Occipital lobe (tissue), 2 donors: Measurements from ENCODE around the gene ITPR2. TPM values are rescaled to one million over a fixed set of nuclear protein-coding genes. Genes with fewer than 3 reads are reported as not detected.

Experiments used
- DNase-seq: peaks from one replicate; lab custom pipeline; 2025; lab: John Stamatoyannopoulos, UW
- total RNA-seq: library from RNA; depleted of rRNA; stranded (reverse); fragments of >200 nt; gene quantifications from one replicate; pipeline ENCODE4 v1.2.3, GENCODE V29; 2014

Gene ITPR2
- total RNA-seq, 1 donor from 2014 or later: 31.0 TPM

DNA sequence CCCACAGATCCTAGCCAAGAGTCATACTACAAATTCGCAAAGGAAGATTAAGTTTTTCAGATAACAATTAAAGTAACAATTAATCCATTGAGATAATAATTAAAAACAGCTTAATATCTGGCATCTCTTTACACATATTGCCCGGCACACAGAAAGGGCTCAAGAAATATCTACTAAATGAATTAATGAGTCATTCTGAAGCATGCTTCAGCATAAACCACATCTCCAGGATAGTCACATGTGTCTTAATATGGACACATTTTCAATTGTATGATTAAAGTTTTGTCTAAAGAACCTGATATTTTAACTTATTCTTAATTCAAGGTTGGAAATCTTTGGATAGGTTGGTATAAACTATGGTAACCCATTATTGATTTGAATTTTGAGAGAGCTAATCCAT lies 9.6 kb downstream of the ITPR2 start:
- DNase-seq: no peak

DNA sequence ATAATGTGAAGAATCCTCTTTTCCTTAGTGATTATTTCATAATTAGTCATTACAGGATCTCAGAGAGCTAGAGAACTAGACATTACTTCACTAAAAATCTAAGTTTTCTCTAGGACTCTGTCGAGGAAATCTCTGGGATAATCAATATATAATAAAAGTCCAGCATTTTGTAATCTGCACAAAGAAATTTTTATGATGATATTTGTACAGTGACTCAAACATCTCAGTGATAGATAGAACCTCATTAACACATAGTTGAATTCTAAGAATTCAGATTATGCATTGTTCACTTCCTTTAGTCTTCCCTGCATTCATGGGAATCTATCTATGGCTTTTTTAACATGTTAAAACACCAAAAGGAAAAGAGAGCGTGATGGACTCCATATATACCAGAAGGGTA lies 11.0 kb downstream of the ITPR2 start:
- DNase-seq: no peak

DNA sequence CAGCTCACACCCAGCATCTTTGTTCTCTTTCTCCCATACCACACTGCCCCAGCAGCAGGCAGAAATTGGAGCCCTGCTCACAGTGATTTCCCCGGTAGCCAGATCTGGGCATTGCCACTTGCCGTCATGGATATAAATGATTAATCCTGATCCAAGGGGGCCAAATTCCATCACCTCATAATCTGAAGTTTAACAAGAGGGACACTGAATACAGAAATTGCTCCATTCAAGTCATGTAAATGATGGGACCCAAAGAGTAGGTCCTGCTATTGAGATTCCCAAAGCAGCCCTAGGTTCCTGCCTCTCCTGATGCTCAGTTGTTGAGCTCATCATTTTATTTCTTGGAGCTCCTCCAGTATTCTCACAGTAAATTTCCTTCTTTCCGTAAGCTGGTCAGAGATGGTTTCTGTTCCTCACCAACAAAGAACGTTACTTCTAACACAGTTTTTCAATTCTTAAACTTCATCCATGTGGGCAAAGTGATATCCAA lies 11.7 kb downstream of the ITPR2 start:
- no peak for DNase-seq

DNA sequence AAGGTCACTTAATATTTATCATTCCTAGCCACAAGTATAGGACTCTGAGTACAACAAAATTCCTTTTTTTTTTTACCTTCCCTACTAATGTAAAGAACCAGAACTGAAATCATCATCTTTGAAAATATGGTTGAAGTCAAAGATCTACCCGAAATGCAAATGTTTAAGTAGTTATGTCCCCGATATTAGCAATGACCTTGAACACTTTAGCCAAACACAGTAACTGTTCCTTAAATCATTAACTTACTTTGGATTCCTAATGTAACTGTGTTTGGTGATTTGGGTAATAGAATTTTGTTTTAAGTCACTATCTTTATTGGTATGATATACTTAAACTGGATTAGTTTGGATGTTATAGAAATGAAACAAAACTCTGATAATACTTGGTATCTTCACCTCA lies 14.4 kb downstream of the ITPR2 start:
- DNase-seq: no peak

DNA sequence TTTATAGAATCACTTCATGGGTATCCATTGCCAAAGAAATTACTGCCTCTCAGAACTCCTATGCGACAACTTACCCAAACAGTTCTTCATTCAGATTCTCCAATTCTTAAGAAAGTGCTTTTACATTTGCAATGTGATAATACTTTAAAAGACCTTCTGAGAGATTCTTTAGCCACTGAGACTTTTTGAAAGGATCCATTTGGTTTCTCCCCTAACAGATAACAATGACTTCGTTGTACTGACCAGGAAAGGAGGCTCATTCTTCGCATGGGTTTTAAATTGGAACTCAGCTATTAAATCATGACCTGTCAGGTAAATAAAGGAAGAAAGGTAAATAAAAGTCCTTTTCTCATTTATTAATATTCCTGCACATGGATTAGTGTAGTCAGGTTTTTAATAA lies 14.8 kb downstream of the ITPR2 start:
- no peak for DNase-seq

DNA sequence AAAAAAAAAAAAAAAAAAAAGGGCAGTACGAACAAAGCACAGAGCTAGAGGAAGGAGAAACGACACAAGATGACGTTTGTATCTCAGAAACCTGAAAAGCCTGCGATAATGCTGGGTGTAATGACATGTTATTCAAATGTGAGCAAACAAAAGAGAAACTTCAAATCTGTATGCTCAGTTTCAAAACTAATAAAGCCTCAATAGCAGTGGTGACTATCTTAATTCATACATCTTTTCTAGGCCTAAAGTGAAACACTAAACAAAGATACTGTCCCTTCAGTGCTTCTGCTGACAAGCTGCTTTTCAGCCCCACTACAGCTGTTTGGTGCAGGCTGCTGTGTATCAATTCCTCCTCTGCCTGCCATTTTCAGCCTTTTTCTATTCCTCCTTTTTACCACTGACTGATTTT lies 15.8 kb downstream of the ITPR2 start:
- no peak for DNase-seq

DNA sequence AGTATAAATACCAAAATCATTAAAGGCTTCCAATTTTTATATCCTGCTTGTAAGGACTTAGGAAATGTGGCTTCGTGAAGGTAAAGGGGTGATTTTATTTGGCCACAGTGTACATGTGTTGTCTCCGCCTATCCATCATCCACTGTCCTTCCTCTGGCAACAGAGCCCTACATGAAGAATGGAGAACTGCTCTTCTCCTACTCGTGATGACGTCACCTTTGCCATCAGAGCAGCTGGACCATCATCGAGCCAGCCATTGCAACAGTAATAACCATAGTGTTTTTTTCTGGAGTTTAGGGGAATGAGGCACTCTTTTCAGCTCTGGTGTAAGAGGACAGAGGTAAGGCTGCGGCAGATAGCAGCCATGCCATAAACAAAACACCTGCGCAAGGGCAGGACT lies 19.2 kb downstream of the ITPR2 start:
- no peak for DNase-seq

DNA sequence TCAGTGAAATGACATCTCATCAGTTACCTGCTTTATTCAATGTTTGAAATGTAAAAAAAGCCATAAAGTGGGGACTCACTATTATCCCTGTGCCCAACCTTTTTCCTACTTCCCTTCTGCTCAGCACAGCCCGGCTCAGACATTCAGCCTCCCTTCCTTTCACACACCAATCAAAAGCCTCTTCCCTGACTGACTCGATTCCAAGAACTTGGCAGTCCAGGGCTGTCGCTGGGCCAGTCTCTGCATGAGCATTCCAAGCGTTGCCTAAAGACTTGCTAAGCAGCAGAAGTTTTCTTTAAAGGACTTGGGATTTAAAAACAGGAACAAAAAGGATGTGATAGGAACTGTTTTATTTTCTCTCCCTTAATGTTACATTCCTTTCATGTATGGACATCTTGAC lies 22.7 kb downstream of the ITPR2 start:
- DNase-seq: peak; percentile 29

DNA sequence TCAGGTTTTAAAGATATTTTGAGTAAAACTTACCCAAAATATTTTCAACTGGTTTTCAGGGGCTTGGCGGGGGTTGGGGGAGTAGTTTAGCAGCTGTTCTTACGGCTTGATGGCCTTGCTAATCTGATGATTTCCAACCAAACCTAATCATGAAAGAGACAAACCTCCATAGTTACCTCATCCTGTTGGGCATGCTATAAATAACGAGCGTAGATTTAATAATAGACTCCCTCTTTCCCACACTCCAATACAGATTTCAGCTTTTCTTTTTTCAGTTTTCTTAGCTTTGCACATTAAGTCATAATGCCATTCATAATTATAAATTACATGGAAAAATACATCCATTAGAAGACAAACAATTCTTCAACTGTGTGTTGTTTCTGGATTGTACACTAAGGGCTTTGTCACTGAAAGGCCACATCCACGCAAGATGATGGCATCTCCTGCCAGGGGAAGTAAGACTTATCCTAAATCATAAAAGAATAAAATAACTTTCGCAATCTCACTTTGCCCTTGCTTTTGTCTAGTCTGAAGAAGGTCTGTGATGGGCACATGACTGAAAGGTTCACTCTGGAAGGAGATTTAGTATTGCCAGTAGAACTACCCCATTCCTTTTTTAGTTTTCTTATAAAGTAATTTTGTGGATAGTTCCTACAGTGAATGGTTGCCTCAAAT lies 23.2 kb downstream of the ITPR2 start:
- no peak for DNase-seq

DNA sequence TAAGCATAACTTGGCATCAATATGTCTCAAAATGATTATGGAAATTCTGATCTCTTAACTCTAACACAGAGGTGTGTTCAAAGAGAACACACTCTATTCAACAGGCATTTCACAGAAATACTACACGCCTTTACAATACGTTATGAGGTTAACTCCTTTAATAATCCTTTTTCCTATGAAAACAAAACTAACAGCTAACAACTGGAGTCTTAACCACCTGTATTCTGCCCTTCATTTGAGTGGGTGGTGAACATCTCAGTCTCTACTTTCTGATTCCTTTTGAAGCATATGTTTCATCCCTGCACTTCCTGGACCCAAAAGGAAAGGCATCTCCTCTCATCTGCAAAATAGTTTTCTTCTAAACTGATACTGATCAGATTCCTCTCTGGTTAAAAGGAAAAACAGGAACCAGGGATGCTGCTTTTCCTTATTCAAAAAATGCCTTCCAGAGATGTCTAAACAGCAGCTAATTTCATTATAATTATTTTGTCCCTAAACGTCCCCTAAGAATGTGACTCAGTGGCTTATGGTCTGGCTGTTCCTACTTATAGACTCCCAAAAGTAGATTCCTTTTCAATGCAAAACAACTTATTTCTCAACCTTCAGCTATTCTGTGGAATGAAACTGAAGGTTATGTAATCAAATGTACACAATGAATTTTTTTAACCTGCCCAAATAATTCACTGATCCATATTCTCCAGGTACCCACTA lies 24.1 kb downstream of the ITPR2 start:
- DNase-seq: no peak

DNA sequence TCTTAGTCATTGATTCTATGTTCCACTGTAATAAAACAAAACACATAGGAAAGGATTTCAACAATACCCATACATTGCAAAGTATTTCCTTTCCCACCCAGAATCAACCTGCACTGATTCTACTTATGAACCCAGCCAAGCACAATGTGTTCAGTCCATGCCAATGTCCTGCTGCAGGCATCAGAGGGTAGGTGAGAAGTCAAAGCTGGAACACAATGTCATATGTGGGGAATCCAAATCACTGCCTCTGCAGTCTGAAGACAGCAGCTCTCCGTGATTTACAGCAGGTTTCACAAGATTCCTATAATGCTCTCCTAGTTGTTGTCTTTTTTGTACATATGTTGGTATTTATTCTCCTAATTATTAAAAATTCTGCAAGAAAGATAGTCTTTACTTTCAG lies 25.7 kb downstream of the ITPR2 start:
- DNase-seq: no peak

DNA sequence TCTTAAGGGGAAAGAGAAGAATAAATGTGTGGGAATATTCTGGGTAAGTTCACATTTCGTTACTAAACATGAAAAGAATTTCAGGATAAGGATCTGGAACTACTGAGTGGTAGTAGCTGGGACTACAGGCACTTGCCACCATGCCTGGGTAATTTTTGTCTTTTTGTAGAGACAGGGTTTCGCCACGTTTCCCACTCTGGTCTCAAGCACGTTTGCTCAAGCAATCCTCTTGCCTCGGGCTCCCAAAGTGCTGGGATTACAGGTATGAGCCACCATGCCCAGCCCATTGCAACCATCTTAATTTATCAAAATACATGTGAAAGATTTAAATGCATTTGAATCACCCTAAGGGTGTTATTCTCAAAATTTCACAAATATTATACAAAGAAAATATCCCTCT lies 26.4 kb downstream of the ITPR2 start:
- DNase-seq: no peak

DNA sequence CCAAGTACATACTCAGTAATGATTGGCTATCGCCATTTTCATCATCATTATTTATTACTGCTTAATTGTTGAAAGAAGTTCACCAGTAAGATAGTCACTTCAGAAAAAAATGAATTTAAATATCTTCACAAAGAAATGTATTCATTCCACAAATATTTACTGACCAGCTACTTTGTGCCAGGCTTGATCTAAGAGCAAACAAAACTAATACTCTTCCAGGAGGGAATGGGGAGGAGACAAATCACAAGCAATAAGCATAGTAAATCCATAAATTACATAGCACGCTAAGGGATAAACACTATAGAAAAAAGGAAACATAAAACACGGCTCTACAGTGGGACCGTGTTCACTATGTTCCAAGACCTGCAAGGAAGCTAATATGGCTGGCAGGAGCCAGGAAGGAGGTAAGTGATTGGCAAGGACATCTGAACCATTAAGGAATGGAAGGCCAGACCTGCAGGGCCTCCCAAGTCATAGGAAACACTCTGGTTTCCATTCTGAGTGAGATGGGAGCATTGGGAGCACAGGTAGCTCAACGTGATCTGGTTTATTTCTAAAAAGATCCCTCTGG lies 27.5 kb downstream of the ITPR2 start:
- no peak for DNase-seq

DNA sequence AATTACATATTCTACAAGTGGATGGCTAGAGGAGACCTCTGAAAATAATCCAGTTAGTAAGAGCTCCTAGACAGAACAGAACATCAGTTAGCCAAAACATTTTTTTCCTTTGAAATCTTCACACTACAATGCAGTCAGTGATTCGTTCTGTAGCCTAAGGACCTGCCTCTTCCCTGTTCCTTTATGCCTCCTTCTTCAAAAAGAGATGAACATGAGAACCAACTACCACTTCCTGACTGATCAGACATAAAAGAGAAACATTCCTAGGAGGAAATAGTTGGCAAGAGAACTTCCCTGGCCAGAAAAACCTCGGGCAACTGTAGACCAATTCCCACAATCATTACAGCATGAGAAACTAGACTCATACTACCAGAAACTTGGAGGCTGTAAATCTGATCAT lies 29.4 kb downstream of the ITPR2 start:
- DNase-seq: no peak

DNA sequence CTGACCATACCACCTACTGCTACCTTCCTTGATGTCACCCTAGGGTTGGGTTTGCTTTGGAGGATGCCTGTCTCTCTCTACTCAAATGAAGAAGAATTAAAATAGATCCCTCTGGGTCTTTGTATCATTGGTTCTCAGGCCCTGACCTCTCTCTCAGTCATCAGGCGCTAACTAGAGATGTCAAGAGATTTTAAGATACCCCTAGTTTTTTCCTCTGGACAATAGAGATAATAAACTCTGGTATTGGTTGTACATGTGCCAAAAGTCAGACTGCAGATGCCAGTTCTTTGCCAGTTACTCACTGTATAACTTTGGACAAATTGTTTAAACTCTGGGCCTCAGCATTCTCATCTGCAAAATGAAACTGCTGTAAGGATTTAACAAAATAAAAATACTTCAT lies 31.5 kb downstream of the ITPR2 start:
- DNase-seq: no peak

DNA sequence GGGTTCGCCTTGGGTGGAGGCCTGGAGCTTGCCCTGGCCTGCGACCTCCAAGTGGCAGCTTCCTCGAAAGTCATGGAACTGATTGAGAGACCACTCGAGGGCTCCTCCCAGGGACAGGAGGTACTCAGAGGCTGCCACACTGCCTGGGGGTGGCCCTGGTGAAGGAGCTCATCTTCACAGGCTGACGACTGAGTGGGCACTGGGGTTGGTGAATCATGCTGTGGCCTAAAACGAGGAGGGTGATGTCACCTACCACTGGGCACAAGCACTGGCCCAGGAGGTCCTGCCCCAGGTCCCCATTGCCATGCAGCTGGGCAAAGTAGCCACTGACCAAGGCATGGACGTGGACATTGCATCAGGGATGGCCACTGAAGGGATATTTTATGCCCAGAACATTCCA lies 32.1 kb downstream of the ITPR2 start:
- no peak for DNase-seq

DNA sequence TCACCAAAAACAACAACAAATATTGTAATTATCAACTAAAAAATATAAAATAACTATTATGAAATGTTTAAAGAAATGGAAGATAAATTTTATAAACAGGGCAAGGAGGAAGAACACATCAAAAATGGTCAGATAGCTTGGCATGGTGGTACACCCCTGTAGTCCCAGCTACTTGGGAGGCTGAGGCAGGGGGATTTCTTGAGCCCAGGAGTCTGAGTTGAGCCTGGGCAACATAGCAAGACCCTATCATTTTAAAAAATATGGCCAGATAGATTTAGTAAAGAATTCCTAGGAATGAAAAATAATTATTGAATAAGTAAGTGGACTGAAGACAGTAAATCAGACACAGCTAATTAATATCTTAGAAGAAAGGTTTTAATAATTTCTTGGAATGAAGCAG lies 32.6 kb downstream of the ITPR2 start:
- DNase-seq: no peak

DNA sequence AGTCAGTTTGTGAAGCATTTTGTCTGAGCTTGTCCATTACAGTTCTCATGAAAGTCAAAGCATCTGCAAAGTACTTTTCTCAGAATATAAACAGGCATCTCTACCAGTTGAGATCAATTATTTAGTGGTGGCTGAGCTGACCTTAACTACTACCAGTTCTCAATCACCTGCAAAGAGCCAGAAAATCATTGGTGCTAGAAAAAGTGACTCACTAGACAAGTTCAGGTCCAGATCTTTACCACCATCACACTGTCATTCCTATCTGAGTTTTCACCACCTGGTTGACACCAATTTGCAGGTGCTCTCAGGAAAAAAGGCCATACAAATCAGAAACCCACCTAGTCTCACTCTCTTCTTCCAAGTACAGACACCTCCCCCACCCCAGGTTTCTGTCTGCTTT lies 33.3 kb downstream of the ITPR2 start:
- DNase-seq: no peak

DNA sequence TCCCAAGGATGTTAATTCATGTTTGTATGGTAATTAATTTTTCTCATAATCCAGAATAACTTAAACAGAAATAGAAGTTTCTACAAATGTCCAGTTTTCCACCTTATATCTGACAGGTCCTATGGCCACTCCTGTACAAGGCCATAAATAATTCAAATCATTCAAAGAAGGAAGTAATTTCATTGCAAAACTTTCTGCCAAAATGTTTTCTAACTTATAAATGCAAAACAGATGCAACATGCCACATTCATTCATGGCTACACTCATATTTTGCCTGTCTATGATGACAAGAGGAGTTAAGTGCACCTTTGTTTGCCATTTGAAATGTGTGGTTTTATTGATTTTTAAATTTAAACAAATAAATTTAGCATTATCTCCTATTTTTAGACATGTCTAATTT lies 34.4 kb downstream of the ITPR2 start:
- DNase-seq: no peak

DNA sequence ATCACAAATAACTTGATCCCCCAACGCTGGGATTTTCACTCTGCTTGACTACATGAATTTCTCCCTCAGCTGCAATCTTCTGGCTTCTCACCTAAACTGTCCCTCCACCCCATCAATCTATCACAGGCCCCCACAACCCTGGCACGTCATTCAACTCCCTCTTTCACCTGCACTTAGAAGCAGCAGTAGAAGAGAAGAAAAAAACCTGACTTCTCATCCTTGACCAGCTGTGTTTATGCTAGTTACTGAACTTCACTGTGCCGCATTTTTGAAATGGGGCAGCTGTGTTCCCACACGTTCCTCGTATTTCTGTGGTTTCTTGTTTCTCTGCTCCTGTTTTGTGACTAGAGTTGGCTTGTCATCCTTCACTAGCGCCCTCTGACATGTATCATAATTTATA lies 35.0 kb downstream of the ITPR2 start:
- DNase-seq: no peak

DNA sequence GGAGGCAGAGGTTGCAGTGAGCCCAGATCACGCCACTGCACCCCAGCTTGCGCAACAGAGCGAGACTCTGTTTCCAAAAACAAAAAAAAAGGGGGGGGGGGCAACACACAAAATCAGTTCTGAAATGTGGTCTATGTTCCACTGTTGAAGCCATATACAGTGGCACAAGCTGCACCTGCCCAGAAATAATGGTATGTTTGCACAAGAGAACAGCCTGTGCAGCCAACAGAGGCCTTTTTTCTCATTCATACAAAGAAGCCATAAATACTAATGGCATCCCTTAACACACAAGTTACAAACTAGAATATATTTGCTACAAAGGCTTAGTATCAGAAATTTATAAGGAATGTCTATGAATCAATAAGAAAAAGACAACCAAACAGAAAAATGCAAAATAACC lies 37.1 kb downstream of the ITPR2 start:
- DNase-seq: no peak

DNA sequence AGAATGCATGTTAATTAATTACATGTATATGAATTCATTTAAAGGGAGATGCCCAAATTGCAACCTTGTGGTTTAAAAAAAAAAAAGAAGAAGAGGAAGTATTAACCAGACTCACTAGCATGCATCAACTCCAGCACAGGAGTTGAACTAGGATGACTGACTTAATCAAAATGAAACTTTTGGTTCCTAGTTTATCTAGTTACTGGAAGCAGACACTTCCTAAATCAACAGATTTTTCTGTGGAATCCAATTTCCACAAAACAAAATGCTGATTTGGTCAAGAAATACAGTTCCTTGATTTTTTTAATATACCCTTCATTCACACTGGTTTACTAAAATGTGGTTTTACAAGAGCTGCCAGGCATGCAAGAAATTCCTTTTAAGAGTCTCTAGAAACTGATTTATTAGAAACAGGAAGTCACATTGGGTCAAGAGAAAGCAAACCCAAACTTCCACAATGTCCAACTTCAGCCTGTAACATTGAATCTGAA lies 41.6 kb downstream of the ITPR2 start:
- DNase-seq: no peak

DNA sequence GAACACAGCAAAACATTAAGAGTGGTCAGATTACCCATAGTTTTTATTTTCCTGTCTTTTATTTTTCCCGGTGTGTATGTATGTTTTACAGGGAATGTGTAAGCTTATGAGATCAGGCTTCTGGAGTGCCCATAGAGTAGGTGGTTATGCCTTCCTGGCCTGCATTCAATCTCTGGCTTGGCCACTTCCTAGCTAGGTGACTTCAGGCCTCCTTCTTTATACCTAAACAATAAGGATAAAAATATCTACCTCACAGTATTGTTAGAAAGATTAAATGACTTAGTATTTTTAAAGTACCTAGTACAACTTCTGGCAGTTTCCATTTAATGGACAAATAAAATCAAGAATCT lies 42.4 kb downstream of the ITPR2 start:
- no peak for DNase-seq
